ENCODE results near the gene ARHGEF17. TPM values are rescaled to one million over a fixed set of nuclear protein-coding genes. Genes with fewer than 3 reads are reported as not detected.

The ARHGEF17 gene
- total RNA-seq, 3 donors from 2014 or later (not counting 1 experiment from before 2014, with no cell fraction given): 0.02 to 0.88 (median 0.50) TPM

DNA sequence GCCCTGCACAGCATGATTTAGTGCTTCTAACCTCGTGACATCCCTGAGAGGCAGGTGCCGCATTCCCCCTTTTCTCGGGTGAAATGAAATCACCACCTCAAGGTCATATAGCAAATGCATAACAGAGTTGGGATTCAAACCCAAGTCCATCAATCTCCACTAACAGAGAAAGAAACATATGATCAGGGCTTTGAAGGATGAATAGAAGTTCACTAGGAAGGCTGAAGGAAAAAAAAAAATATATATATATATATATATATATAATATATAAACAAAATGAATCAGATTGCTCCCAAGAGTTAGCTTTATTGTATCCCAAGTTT is 12.1 kb upstream of the ARHGEF17 start:
- Histone ChIP-seq H3K4me1 (ENCODE audit: control insufficient read depth, insufficient read depth, low read length) (peaks cover 3% of the 10 kb centered on the region), H3K4me3 (ENCODE audit: low read length) (no peak overlapping the region), H3K27me3 (ENCODE audit: control insufficient read depth, insufficient read depth, low read length) (no peaks in the 10 kb centered on the region), H3K9me3 (ENCODE audit: control insufficient read depth, insufficient read depth, low read length) (no peaks in the 10 kb centered on the region), H3K27ac (ENCODE audit: low read length) (no peak overlapping the region), H3K36me3 (ENCODE audit: control insufficient read depth, insufficient read depth, low read length) (no peaks in the 10 kb centered on the region)
- Mint-ChIP-seq H3K36me3 (no peaks in the 10 kb centered on the region), H3K27ac (no peak overlapping the region), H3K27me3 (ENCODE audit: low read depth in 2 of 2) (peaks cover 0 to 5% of the 10 kb centered on the region in 2 donors), H3K4me3 (no peak overlapping the region), H3K4me1 (peaks cover 0 to 9% of the 10 kb centered on the region in 2 donors), H3K9me3 (no peaks in the 10 kb centered on the region)
- ATAC-seq: no peak
- intact Hi-C loops (cut with micrococcal nuclease): loop anchor here (1.0 kb wide), 1 partner anchor 39 kb away; no protein-coding TSS in a partner anchor
- TF ChIP-seq, protein P1, sequence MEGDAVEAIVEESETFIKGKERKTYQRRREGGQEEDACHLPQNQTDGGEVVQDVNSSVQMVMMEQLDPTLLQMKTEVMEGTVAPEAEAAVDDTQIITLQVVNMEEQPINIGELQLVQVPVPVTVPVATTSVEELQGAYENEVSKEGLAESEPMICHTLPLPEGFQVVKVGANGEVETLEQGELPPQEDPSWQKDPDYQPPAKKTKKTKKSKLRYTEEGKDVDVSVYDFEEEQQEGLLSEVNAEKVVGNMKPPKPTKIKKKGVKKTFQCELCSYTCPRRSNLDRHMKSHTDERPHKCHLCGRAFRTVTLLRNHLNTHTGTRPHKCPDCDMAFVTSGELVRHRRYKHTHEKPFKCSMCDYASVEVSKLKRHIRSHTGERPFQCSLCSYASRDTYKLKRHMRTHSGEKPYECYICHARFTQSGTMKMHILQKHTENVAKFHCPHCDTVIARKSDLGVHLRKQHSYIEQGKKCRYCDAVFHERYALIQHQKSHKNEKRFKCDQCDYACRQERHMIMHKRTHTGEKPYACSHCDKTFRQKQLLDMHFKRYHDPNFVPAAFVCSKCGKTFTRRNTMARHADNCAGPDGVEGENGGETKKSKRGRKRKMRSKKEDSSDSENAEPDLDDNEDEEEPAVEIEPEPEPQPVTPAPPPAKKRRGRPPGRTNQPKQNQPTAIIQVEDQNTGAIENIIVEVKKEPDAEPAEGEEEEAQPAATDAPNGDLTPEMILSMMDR (IDR thresholded peaks at IDR 0.05): no peak
- DNase-seq: no peak
- 96% methylated on average over 3 of the region's 3 CpGs for WGBS (ENCODE audit: insufficient coverage)

DNA sequence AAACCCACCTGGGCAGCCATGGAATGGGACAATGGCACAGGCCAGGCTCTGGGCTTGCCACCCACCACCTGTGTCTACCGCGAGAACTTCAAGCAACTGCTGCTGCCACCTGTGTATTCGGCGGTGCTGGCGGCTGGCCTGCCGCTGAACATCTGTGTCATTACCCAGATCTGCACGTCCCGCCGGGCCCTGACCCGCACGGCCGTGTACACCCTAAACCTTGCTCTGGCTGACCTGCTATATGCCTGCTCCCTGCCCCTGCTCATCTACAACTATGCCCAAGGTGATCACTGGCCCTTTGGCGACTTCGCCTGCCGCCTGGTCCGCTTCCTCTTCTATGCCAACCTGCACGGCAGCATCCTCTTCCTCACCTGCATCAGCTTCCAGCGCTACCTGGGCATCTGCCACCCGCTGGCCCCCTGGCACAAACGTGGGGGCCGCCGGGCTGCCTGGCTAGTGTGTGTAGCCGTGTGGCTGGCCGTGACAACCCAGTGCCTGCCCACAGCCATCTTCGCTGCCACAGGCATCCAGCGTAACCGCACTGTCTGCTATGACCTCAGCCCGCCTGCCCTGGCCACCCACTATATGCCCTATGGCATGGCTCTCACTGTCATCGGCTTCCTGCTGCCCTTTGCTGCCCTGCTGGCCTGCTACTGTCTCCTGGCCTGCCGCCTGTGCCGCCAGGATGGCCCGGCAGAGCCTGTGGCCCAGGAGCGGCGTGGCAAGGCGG is 11.4 kb upstream of the ARHGEF17 start:
- no peak overlapping the region for H3K27ac ChIP-seq (ENCODE audit: low read length)
- intact Hi-C loops (cut with micrococcal nuclease): no loop called here

DNA sequence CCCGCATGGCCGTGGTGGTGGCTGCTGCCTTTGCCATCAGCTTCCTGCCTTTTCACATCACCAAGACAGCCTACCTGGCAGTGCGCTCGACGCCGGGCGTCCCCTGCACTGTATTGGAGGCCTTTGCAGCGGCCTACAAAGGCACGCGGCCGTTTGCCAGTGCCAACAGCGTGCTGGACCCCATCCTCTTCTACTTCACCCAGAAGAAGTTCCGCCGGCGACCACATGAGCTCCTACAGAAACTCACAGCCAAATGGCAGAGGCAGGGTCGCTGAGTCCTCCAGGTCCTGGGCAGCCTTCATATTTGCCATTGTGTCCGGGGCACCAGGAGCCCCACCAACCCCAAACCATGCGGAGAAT is 10.9 kb upstream of the ARHGEF17 start:
- Mint-ChIP-seq H3K9me3 (no peaks in the 10 kb centered on the region), H3K27ac (no peak overlapping the region), H3K4me1 (peaks cover 0 to 9% of the 10 kb centered on the region in 2 donors), H3K36me3 (no peaks in the 10 kb centered on the region), H3K4me3 (no peak overlapping the region), H3K27me3 (ENCODE audit: low read depth in 2 of 2) (peaks cover 0 to 7% of the 10 kb centered on the region in 2 donors)
- H3K4me1 ChIP-seq (ENCODE audit: control insufficient read depth, insufficient read depth, low read length): peaks cover 3% of the 10 kb centered on the region
- no peaks in the 10 kb centered on the region for H3K36me3 ChIP-seq (ENCODE audit: control insufficient read depth, insufficient read depth, low read length)
- intact Hi-C loops (cut with micrococcal nuclease): no loop called here
- TF ChIP-seq, protein P1 (IDR thresholded peaks at IDR 0.05): no peak
- DNase-seq (no peak), ATAC-seq (no peak)
- 90% methylated on average over 18 of the region's 18 CpGs for WGBS (ENCODE audit: insufficient coverage)
- no peak overlapping the region for H3K27ac ChIP-seq (ENCODE audit: low read length)
- H3K27me3 ChIP-seq (ENCODE audit: control insufficient read depth, insufficient read depth, low read length): no peaks in the 10 kb centered on the region
- no peaks in the 10 kb centered on the region for H3K9me3 ChIP-seq (ENCODE audit: control insufficient read depth, insufficient read depth, low read length)
- H3K4me3 ChIP-seq (ENCODE audit: low read length): no peak overlapping the region

More for the DNA sequence above, 11.4 kb upstream of the ARHGEF17 start:
- DNase-seq: no peak
- no peak for ATAC-seq
- no peak overlapping the region for H3K27ac Mint-ChIP-seq
- no peaks in the 10 kb centered on the region for H3K27me3 ChIP-seq (ENCODE audit: control insufficient read depth, insufficient read depth, low read length)
- 92% methylated on average over 35 of the region's 35 CpGs for WGBS (ENCODE audit: insufficient coverage)
- H3K27me3 Mint-ChIP-seq (ENCODE audit: low read depth in 2 of 2): peaks cover 0 to 5% of the 10 kb centered on the region in 2 donors
- H3K36me3 Mint-ChIP-seq: no peaks in the 10 kb centered on the region
- TF ChIP-seq, protein P1 (IDR thresholded peaks at IDR 0.05): no peak
- H3K9me3 Mint-ChIP-seq: no peaks in the 10 kb centered on the region
- peaks cover 0 to 9% of the 10 kb centered on the region in 2 donors for H3K4me1 Mint-ChIP-seq
- H3K9me3 ChIP-seq (ENCODE audit: control insufficient read depth, insufficient read depth, low read length): no peaks in the 10 kb centered on the region
- no peaks in the 10 kb centered on the region for H3K36me3 ChIP-seq (ENCODE audit: control insufficient read depth, insufficient read depth, low read length)
- no peak overlapping the region for H3K4me3 Mint-ChIP-seq
- no peak overlapping the region for H3K4me3 ChIP-seq (ENCODE audit: low read length)
- peaks cover 3% of the 10 kb centered on the region for H3K4me1 ChIP-seq (ENCODE audit: control insufficient read depth, insufficient read depth, low read length)

DNA sequence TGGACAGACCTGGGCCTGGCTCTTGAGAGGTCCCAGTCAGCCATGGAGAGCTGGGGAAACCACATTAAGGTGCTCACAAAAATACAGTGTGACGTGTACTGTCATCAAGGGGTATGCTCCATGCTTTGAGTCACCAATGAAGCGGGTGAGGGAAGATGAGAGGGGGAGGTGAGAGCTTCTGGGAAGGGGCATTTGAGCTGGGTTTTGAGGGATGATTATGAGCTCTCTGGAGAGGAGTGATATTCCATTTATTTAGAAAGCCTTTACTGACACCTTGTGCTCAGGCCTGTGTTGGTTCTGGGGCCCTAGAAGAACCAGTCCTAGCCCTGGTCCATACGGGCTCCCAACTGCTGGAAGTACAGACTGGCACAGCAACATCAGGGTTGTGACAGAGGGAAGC is 10.4 kb upstream of the ARHGEF17 start:
- H3K4me1 Mint-ChIP-seq: peaks cover 0 to 9% of the 10 kb centered on the region in 2 donors
- H3K27ac ChIP-seq (ENCODE audit: low read length): no peak overlapping the region
- peaks cover 3% of the 10 kb centered on the region for H3K4me1 ChIP-seq (ENCODE audit: control insufficient read depth, insufficient read depth, low read length)
- intact Hi-C loops (cut with micrococcal nuclease): no loop called here
- TF ChIP-seq, protein P1 (IDR thresholded peaks at IDR 0.05): no peak
- no peaks in the 10 kb centered on the region for H3K9me3 ChIP-seq (ENCODE audit: control insufficient read depth, insufficient read depth, low read length)
- no peaks in the 10 kb centered on the region for H3K9me3 Mint-ChIP-seq
- no peak for DNase-seq
- H3K36me3 Mint-ChIP-seq: no peaks in the 10 kb centered on the region
- no peak overlapping the region for H3K4me3 ChIP-seq (ENCODE audit: low read length)
- peaks cover 3 to 8% of the 10 kb centered on the region in 2 donors for H3K27me3 Mint-ChIP-seq (ENCODE audit: low read depth in 2 of 2)
- H3K4me3 Mint-ChIP-seq: no peak overlapping the region
- no peaks in the 10 kb centered on the region for H3K36me3 ChIP-seq (ENCODE audit: control insufficient read depth, insufficient read depth, low read length)
- H3K27ac Mint-ChIP-seq: no peak overlapping the region
- WGBS (ENCODE audit: insufficient coverage): 83% methylated on average over 3 of the region's 3 CpGs
- ATAC-seq: no peak
- no peaks in the 10 kb centered on the region for H3K27me3 ChIP-seq (ENCODE audit: control insufficient read depth, insufficient read depth, low read length)

Measured in natural killer cell (primary cell).